Measurements from ENCODE around the gene GLTPD2.
"Not testable (repeated sequence)": the region's sequence is repeated elsewhere in the genome, so short reads cannot be mapped to it uniquely, and the experiment has no call there.

The GLTPD2 gene

GRCh38 chr17:4823373-4824089 is 34.8 kb downstream of the GLTPD2 start:
- H3K27ac ChIP-seq: no peak overlapping the region
- no peak for DNase-seq

GRCh38 chr17:4827399-4827798 is 38.6 kb downstream of the GLTPD2 start:
- Histone ChIP-seq H3K36me3 (peaks cover 10% of the 10 kb centered on the region), H3K4me3 (ENCODE audit: low read depth, low read length) (no peak overlapping the region), H3K27ac (no peak overlapping the region), H3K9me3 (ENCODE audit: severe bottlenecking) (no peaks in the 10 kb centered on the region), H3K27me3 (ENCODE audit: insufficient read depth, low read depth, severe bottlenecking) (no peaks in the 10 kb centered on the region)
- DNase-seq: no peak
- no peak for TF ChIP-seq CTCF (IDR thresholded peaks at IDR 0.05; ENCODE audit: low read depth, low read length)

More at GRCh38 chr17:4823373-4824089, 34.8 kb downstream of the GLTPD2 start:
- H3K4me3 ChIP-seq (ENCODE audit: low read depth, low read length): no peak overlapping the region
- H3K27me3 ChIP-seq (ENCODE audit: insufficient read depth, low read depth, severe bottlenecking): no peaks in the 10 kb centered on the region
- H3K36me3 ChIP-seq: peaks cover 14% of the 10 kb centered on the region
- H3K9me3 ChIP-seq (ENCODE audit: severe bottlenecking): no peaks in the 10 kb centered on the region
- TF ChIP-seq CTCF (IDR thresholded peaks at IDR 0.05; ENCODE audit: low read depth, low read length): no peak

GRCh38 chr17:4832829-4833177 is 44.0 kb downstream of the GLTPD2 start:
- not testable (repeated sequence) for H3K9me3 ChIP-seq (ENCODE audit: severe bottlenecking); H3K27me3 ChIP-seq (ENCODE audit: insufficient read depth, low read depth, severe bottlenecking); DNase-seq
- Histone ChIP-seq H3K27ac (peak overlapping the region; percentile 96), H3K36me3 (peaks cover 19% of the 10 kb centered on the region), H3K4me3 (ENCODE audit: low read depth, low read length) (peak overlapping the region; percentile 51)

- H3K27me3 ChIP-seq (ENCODE audit: insufficient read depth, low read depth, severe bottlenecking): no peaks in the 10 kb centered on the region
- H3K4me3 ChIP-seq (ENCODE audit: low read depth, low read length): peak within 1 kb of the TSS; percentile 68
- no peak for TF ChIP-seq CTCF (IDR thresholded peaks at IDR 0.05; ENCODE audit: low read depth, low read length)
- H3K36me3 ChIP-seq: peaks cover 25% of the 10 kb centered on the region
- H3K27ac ChIP-seq: peak within 1 kb of the TSS; percentile 96
- DNase-seq: peak; percentile 90
- H3K9me3 ChIP-seq (ENCODE audit: severe bottlenecking): no peaks in the 10 kb centered on the region
Observed at GRCh38 chr17:4833178-4833940, 44.6 kb downstream of the GLTPD2 start, which contains the start of gene MINK1. MINK1 (plus strand) TSS chr17:4833340; CDS start chr17:4833584, 244 bp downstream.

GRCh38 chr17:4833941-4834680 is 45.3 kb downstream of the GLTPD2 start:
- Histone ChIP-seq H3K27me3 (ENCODE audit: insufficient read depth, low read depth, severe bottlenecking) (no peaks in the 10 kb centered on the region), H3K36me3 (peaks cover 33% of the 10 kb centered on the region), H3K4me3 (ENCODE audit: low read depth, low read length) (peak overlapping the region; percentile 68), H3K27ac (peak overlapping the region; percentile 96), H3K9me3 (ENCODE audit: severe bottlenecking) (no peaks in the 10 kb centered on the region)
- TF ChIP-seq CTCF (IDR thresholded peaks at IDR 0.05; ENCODE audit: low read depth, low read length): no peak
- no peak for DNase-seq

- Histone ChIP-seq H3K27ac (peak overlapping the region; percentile 96), H3K9me3 (ENCODE audit: severe bottlenecking) (no peaks in the 10 kb centered on the region), H3K27me3 (ENCODE audit: insufficient read depth, low read depth, severe bottlenecking) (no peaks in the 10 kb centered on the region), H3K4me3 (ENCODE audit: low read depth, low read length) (peak overlapping the region; percentile 68), H3K36me3 (peaks cover 38% of the 10 kb centered on the region)
- DNase-seq: peak; percentile 39
- TF ChIP-seq CTCF (IDR thresholded peaks at IDR 0.05; ENCODE audit: low read depth, low read length): no peak
Observed at GRCh38 chr17:4834681-4835020, 45.9 kb downstream of the GLTPD2 start.

All from WERI-Rb-1 (cell line).